K562 (cell line): Measurements from ENCODE around the gene OLFML3. TPM values are rescaled to one million over a fixed set of nuclear protein-coding genes. Genes with fewer than 3 reads are reported as not detected.

Experiments
- ATAC-seq: fragments of 200-7000 bp; cut with Tn5 transposase; 3 replicates; pipeline ENCODE4 v1.9.1; 2020; ENCODE audit warnings: moderate library complexity
- BruUV-seq: library from RNA; stranded (reverse); fragments of 400-500 nt; replicated peaks from 2 replicates; lab custom pipeline; 2021; lab: Mats Ljungman, UMichigan
- CTCF ChIA-PET: fragments of 300-600 bp; formaldehyde crosslinking; extraction: SDS; loops from one replicate; lab custom pipeline; 2021; ENCODE audit warnings: low intra/inter-chr PET ratio; lab: Yijun Ruan, JAX
- POLR2A ChIA-PET: fragments of 300-600, 350-650 bp; sonication (Branson Sonifier 250); formaldehyde crosslinking; extraction: SDS; loops from one replicate; lab custom pipeline; 2021; ENCODE audit warnings: antibody characterized with exemption, inconsistent platforms; lab: Yijun Ruan, JAX
- DNase-seq, 4 experiments: peaks; one replicate each; pipeline versions ENCODE4 v3.0.0 to v3.0.0-alpha.2; 2011 to 2018; ENCODE audit warnings: low spot score in 3 of 4, mixed read lengths in 3 of 4; ENCODE audit errors: extremely low read depth in 1 of 4
- FAIRE-seq: peaks from 2 replicates; lab custom pipeline; 2011; peaks lifted over from hg19 to GRCh38; lab: Jason Lieb, UNC
- H2AFZ ChIP-seq: 2 replicates; pipeline ENCODE4 v1.6.0; 2011; ENCODE audit warnings: low read depth, low read length, control low read depth, inconsistent platforms
- H3K27ac ChIP-seq: fragments of 200-600 bp; 3 replicates; pipeline ENCODE4 v1.8.0; 2011; ENCODE audit warnings: low read depth, mild to moderate bottlenecking, control low read depth, inconsistent platforms, low read length, moderate library complexity, mixed read lengths; ENCODE audit errors: extremely low read depth
- H3K27me3 ChIP-seq, 2 experiments: fragments of 300-600 bp in 1 of 2; 2 replicates in 1 of 2; 3 replicates in 1 of 2; pipeline versions ENCODE4 v1.6.0 to v1.8.0; 2011; ENCODE audit warnings: inconsistent platforms in 2 of 2, low read length in 2 of 2, mild to moderate bottlenecking in 1 of 2, mixed read lengths in 1 of 2, moderate library complexity in 1 of 2; ENCODE audit not compliant: control insufficient read depth in 2 of 2, insufficient read depth in 2 of 2
- H3K36me3 ChIP-seq: fragments of 300-600 bp; 3 replicates; pipeline ENCODE4 v1.8.0; 2011; ENCODE audit warnings: mild to moderate bottlenecking, low read length, inconsistent platforms; ENCODE audit not compliant: control insufficient read depth, insufficient read depth
- H3K4me1 ChIP-seq, 2 experiments: fragments of 200-600 bp in 1 of 2; replicated peaks in 1 of 2; 2 replicates in 1 of 2; 3 replicates in 1 of 2; pipeline versions ENCODE4 v1.5.1 to v1.8.0; 2011; ENCODE audit warnings: inconsistent platforms in 2 of 2, low read length in 2 of 2, mild to moderate bottlenecking in 1 of 2, mixed read lengths in 1 of 2, moderate library complexity in 1 of 2; ENCODE audit not compliant: control insufficient read depth in 2 of 2, insufficient read depth in 2 of 2
- H3K4me2 ChIP-seq: 2 replicates; pipeline ENCODE4 v1.6.1; 2011; ENCODE audit warnings: low read length, control low read depth, inconsistent platforms, mixed read lengths; ENCODE audit not compliant: insufficient read depth
- H3K4me3 ChIP-seq: fragments of 200-600 bp; sonication (generic), shearing (Covaris generic); 2 replicates; pipeline ENCODE4 v1.5.1; 2016; ENCODE audit warnings: control low read depth, inconsistent platforms
- H3K79me2 ChIP-seq: fragments of 200-600 bp; 3 replicates; pipeline ENCODE4 v1.8.0; 2011; ENCODE audit warnings: low read length, inconsistent platforms; ENCODE audit not compliant: control insufficient read depth, insufficient read depth
- H3K9ac ChIP-seq, 2 experiments: 2 replicates each; pipeline versions ENCODE4 v1.6.0 to v1.6.1; 2011; ENCODE audit warnings: low read depth in 2 of 2, low read length in 2 of 2, control low read depth in 1 of 2, inconsistent platforms in 1 of 2, mild to moderate bottlenecking in 1 of 2, mixed read lengths in 1 of 2; ENCODE audit not compliant: insufficient read depth in 1 of 2
- H3K9me1 ChIP-seq: one replicate; pipeline ENCODE4 v1.6.0; 2011; ENCODE audit warnings: inconsistent platforms, mild to moderate bottlenecking, low read length, moderate library complexity; ENCODE audit not compliant: control insufficient read depth, insufficient read depth
- H3K9me3 ChIP-seq: replicated peaks from 2 replicates; pipeline ENCODE4 v1.5.1; 2011; ENCODE audit warnings: low read depth, low read length, inconsistent platforms; ENCODE audit not compliant: control insufficient read depth, insufficient read depth
- H4K20me1 ChIP-seq: replicated peaks from 2 replicates; pipeline ENCODE4 v1.6.1; 2011; ENCODE audit warnings: low read length, inconsistent platforms, mixed read lengths; ENCODE audit not compliant: control insufficient read depth, insufficient read depth
- AFF4 ChIP-seq: sonication (generic); formaldehyde crosslinking; IDR thresholded peaks from 2 replicates; pipeline ENCODE4 v1.8.0; 2023; ENCODE audit warnings: mild to moderate bottlenecking, missing genetic modification reagents
- CBFA2T3 ChIP-seq: fragments of 450-650 bp; IDR thresholded peaks from 2 replicates; pipeline ENCODE4 v1.6.1; 2017
- CBX3 ChIP-seq, 2 experiments: IDR thresholded peaks; 1 replicate in 1 of 2; 2 replicates in 1 of 2; pipeline ENCODE4 v1.6.1; 2012; ENCODE audit warnings: inconsistent platforms in 2 of 2, low read length in 2 of 2, borderline replicate concordance in 1 of 2, control low read depth in 1 of 2
- SNRNP70 ChIP-seq: fragments of 200-400 bp; formaldehyde crosslinking; optimal IDR thresholded peaks from 2 replicates; pipeline ENCODE3; 2017; ENCODE audit warnings: low read depth, low read length
- ZBTB33 ChIP-seq: sonication (generic); formaldehyde crosslinking; IDR thresholded peaks from 2 replicates; pipeline ENCODE4 v1.8.1; 2023; ENCODE audit warnings: mild to moderate bottlenecking, missing genetic modification reagents
- ZFP36 ChIP-seq: fragments of 150-350 bp; IDR thresholded peaks from 2 replicates; pipeline ENCODE4 v1.6.1; 2018; ENCODE audit warnings: low read length, low read depth; ENCODE audit not compliant: partially characterized antibody
- WGBS: fragments of 100-300 bp; shearing (Covaris generic); methylation state at CpG from one replicate; pipeline ENCODE4 v1.1.6; 2016; ENCODE audit warnings: low coverage, mixed read lengths; ENCODE audit not compliant: insufficient coverage; ENCODE audit errors: missing lambda C conversion rate; 5-methylcytosine and 5-hydroxymethylcytosine counted together
- in situ Hi-C: fragments of 300-500 bp; cut with MboI; formaldehyde crosslinking; loops from 4 replicates; pipeline ENCODE4 v1.15.0; 2018; ENCODE audit warnings: inconsistent platforms, mixed read lengths
- intact Hi-C: fragments of 100-400 bp; cut with micrococcal nuclease; formaldehyde crosslinking; loops from 2 replicates; pipeline ENCODE4 v1.14.2; 2022
- polyA plus RNA-seq, 8 experiments: library from polyadenylated mRNA; depleted of rRNA in 4 of 8; stranded (reverse) in 5 of 8; unstranded in 3 of 8; fragments of >200 nt; fragmentation: Nextera tagmentation in 2 of 8; fragmentation: Illumina TruSeq in 1 of 8; extraction: Ambion mirVana in 2 of 8; extraction: Trizol in 1 of 8; gene quantifications; 2 replicates each; pipeline versions ENCODE4 v1.2.1 to v1.2.3, GENCODE V29; 2011 to 2014; ENCODE audit warnings: inconsistent platforms in 1 of 8, missing spikeins in 1 of 8
- total RNA-seq, 7 experiments: library from RNA; depleted of rRNA in 6 of 7; stranded (reverse); fragments of >200 nt in 6 of 7; fragmentation: Illumina TruSeq in 2 of 7; extraction: Trizol in 2 of 7; gene quantifications; 2 replicates each; pipeline versions ENCODE4 v1.2.1 to v1.2.3, GENCODE V29; 2011 to 2021; ENCODE audit warnings: low replicate concordance in 1 of 7

Gene OLFML3
- total and polyA plus RNA-seq, 9 of the 15 experiments (the other 6 are each of a cell fraction or from before 2014, with no cell fraction given): 0.07 to 0.13 (median 0.07) TPM; not detected in 6

GRCh38 chr1:114021665-114022099, 42.4 kb downstream of the OLFML3 start (continued):
- TF ChIP-seq SNRNP70 (no peak), CBX3 (IDR thresholded peaks at IDR 0.05; ENCODE audit: borderline replicate concordance in 1 of 2, low read length in 2 of 2) (no peak)

- H3K36me3 ChIP-seq: no peaks in the 10 kb centered on the region
- no peak for ATAC-seq
- no peaks in the 10 kb centered on the region; the same call in 1 of the 2 replicates for H3K9me3 ChIP-seq
- no peak for FAIRE-seq
- H2AFZ ChIP-seq: peak overlapping the region; percentile 51
- no peak overlapping the region for H3K9ac ChIP-seq
- BruUV-seq: no TSS peak
- no peaks in the 10 kb centered on the region for H3K4me1 ChIP-seq
- H3K4me3 ChIP-seq: no peak overlapping the region
- in situ Hi-C loops: no loop called here
- no peak for TF ChIP-seq ZFP36
- no peak for TF ChIP-seq ZBTB33 (CRISPR knock-in tag)
- no peak for TF ChIP-seq CBFA2T3
- TF ChIP-seq AFF4 (CRISPR knock-in tag): no peak
- ChIA-PET POLR2A (interaction anchor here (1.2 kb wide), 1 partner anchor 76 kb away, joined by 4 read pairs; no protein-coding TSS in a partner anchor), CTCF (no interaction called here)
- H3K27ac ChIP-seq: no peak overlapping the region
- no peak for DNase-seq
- intact Hi-C loops: no loop called here
- no peaks in the 10 kb centered on the region for H3K79me2 ChIP-seq
- no peak overlapping the region for H3K4me2 ChIP-seq
- H4K20me1 ChIP-seq: no peaks in the 10 kb centered on the region
- peaks cover 3 to 8% of the 10 kb centered on the region in 2 experiments; a peak in 2 of 5 replicates for H3K27me3 ChIP-seq
- no peaks in the 10 kb centered on the region for H3K9me1 ChIP-seq
- WGBS: 35% methylated on average over 2 of the region's 2 CpGs
Measured at GRCh38 chr1:114022877-114023276, 43.6 kb downstream of the OLFML3 start.
